Astrocyte of the cerebellum (primary cell): ENCODE data around the gene VSIG8.

Experiments
- DNase-seq: peaks from one replicate; pipeline ENCODE4 v3.0.0-alpha.2; 2011; ENCODE audit warnings: low read depth
- H3K4me3 ChIP-seq: 2 replicates; pipeline ENCODE4 v1.5.1; 2011; ENCODE audit warnings: mild to moderate bottlenecking, low read depth, low read length, moderate library complexity
- CTCF ChIP-seq: IDR thresholded peaks from 2 replicates; pipeline ENCODE4 v1.5.1; 2012; ENCODE audit warnings: low read length, low read depth, moderate library complexity, mild to moderate bottlenecking; ENCODE audit errors: missing control alignments
- in situ Hi-C: cut with HindIII; loops from 2 replicates; pipeline ENCODE4 v1.10.0; 2017; ENCODE audit warnings: low sequenced_read_pairs

The VSIG8 gene

GRCh38 chr1:159861218-159861617 is 1.2 kb downstream of the VSIG8 start:
- TF ChIP-seq CTCF = no peak
- no peak for DNase-seq
- in situ Hi-C loops = no loop called here
- H3K4me3 ChIP-seq = no peak overlapping the region

GRCh38 chr1:159860456-159860855 is 2.0 kb downstream of the VSIG8 start:
- in situ Hi-C loops = no loop called here
- DNase-seq = no peak
- H3K4me3 ChIP-seq = no peak overlapping the region
- no peak for TF ChIP-seq CTCF

- in situ Hi-C loops = no loop called here
- DNase-seq = no peak
- no peak for TF ChIP-seq CTCF
- no peak overlapping the region for H3K4me3 ChIP-seq
Measured at GRCh38 chr1:159859767-159860322, 2.6 kb downstream of the VSIG8 start.

GRCh38 chr1:159857889-159858288 is 4.6 kb downstream of the VSIG8 start:
- H3K4me3 ChIP-seq = no peak overlapping the region
- no peak for DNase-seq
- TF ChIP-seq CTCF = no peak
- in situ Hi-C loops = no loop called here

GRCh38 chr1:159856576-159856975 is 5.9 kb downstream of the VSIG8 start:
- H3K4me3 ChIP-seq = no peak overlapping the region
- in situ Hi-C loops = no loop called here
- DNase-seq = no peak
- no peak for TF ChIP-seq CTCF

- in situ Hi-C loops = no loop called here
- no peak overlapping the region for H3K4me3 ChIP-seq
- no peak for DNase-seq
- no peak for TF ChIP-seq CTCF
Measured at GRCh38 chr1:159855709-159856108, 6.7 kb downstream of the VSIG8 start.
